H7 (cell line): ENCODE results near the gene TLCD3B. TPM values are rescaled to one million over a fixed set of nuclear protein-coding genes. Genes with fewer than 3 reads are reported as not detected.

Source experiments
- DNase-seq: peaks from one replicate; pipeline ENCODE4 v3.0.0; 2012
- H3K27me3 ChIP-seq: 2 replicates; pipeline ENCODE4 v1.6.0; 2011; ENCODE audit warnings: mild to moderate bottlenecking, low read length; ENCODE audit not compliant: control insufficient read depth, insufficient read depth
- H3K36me3 ChIP-seq: replicated peaks from 2 replicates; pipeline ENCODE4 v1.5.1; 2011; ENCODE audit warnings: low read length; ENCODE audit not compliant: control insufficient read depth, insufficient read depth
- H3K4me3 ChIP-seq: 2 replicates; pipeline ENCODE4 v1.5.1; 2011; ENCODE audit warnings: low read depth, mild to moderate bottlenecking, control low read depth, low read length, moderate library complexity; ENCODE audit not compliant: insufficient read depth
- total RNA-seq: library from RNA; depleted of rRNA; stranded (reverse); fragments of >200 nt; shearing (Covaris generic); gene quantifications from 2 replicates; pipeline ENCODE4 v1.2.3, GENCODE V29; 2014; rRNA removed

The TLCD3B gene
- 3.0 and 5.5 TPM in 2 replicates for total RNA-seq

GRCh38 chr16:30030841-30031413 is at the start of gene TLCD3B:
Gene TLCD3B, minus strand, starts transcription at chr16:30031271. Its CDS starts 744 bp downstream, at chr16:30030527.
- Histone ChIP-seq H3K4me3 (peak within 1 kb of the TSS; percentile 52), H3K36me3 (no peaks in the 10 kb centered on the region), H3K27me3 (peaks cover 21% of the 10 kb centered on the region)
- DNase-seq, result peak; percentile 91

GRCh38 chr16:30079480-30079879 is 48.4 kb upstream of the TLCD3B start:
- peaks cover 41% of the 10 kb centered on the region for H3K36me3 ChIP-seq
- no peaks in the 10 kb centered on the region for H3K27me3 ChIP-seq
- no peak for DNase-seq
- H3K4me3 ChIP-seq, result no peak overlapping the region

GRCh38 chr16:30078744-30079143 is 47.7 kb upstream of the TLCD3B start:
- H3K36me3 ChIP-seq, result peaks cover 36% of the 10 kb centered on the region

GRCh38 chr16:30077656-30078055 is 46.6 kb upstream of the TLCD3B start:
- no peak overlapping the region for H3K4me3 ChIP-seq
- no peaks in the 10 kb centered on the region for H3K27me3 ChIP-seq
- DNase-seq, result no peak
- H3K36me3 ChIP-seq, result peaks cover 27% of the 10 kb centered on the region

More at GRCh38 chr16:30078744-30079143, 47.7 kb upstream of the TLCD3B start:
- Histone ChIP-seq H3K4me3 (no peak overlapping the region), H3K27me3 (no peaks in the 10 kb centered on the region)
- no peak for DNase-seq

GRCh38 chr16:30076276-30076791 is 45.3 kb upstream of the TLCD3B start:
- H3K4me3 ChIP-seq, result peak overlapping the region; percentile 92
- no peak for DNase-seq
- H3K36me3 ChIP-seq, result peaks cover 24% of the 10 kb centered on the region
- no peaks in the 10 kb centered on the region for H3K27me3 ChIP-seq

GRCh38 chr16:30075503-30076275 is 44.6 kb upstream of the TLCD3B start, which contains the start of gene PPP4C:
Gene PPP4C, plus strand, starts transcription at chr16:30075994. Its CDS starts 384 bp downstream, at chr16:30076378.
- H3K27me3 ChIP-seq, result no peaks in the 10 kb centered on the region
- peak; percentile 99 for DNase-seq
- H3K4me3 ChIP-seq, result peak within 1 kb of the TSS; percentile 92
- H3K36me3 ChIP-seq, result peaks cover 17% of the 10 kb centered on the region

- no peak overlapping the region for H3K4me3 ChIP-seq
- peaks cover 33% of the 10 kb centered on the region for H3K36me3 ChIP-seq
These were observed 39.4 kb upstream of the TLCD3B start for GRCh38 chr16:30070490-30070889.

GRCh38 chr16:30069611-30070462 is 38.8 kb upstream of the TLCD3B start:
- no peak overlapping the region for H3K4me3 ChIP-seq
- DNase-seq, result no peak
- peaks cover 33% of the 10 kb centered on the region for H3K36me3 ChIP-seq
- no peaks in the 10 kb centered on the region for H3K27me3 ChIP-seq

More at GRCh38 chr16:30070490-30070889, 39.4 kb upstream of the TLCD3B start:
- no peak for DNase-seq
- no peaks in the 10 kb centered on the region for H3K27me3 ChIP-seq

GRCh38 chr16:30068750-30069610 is 37.9 kb upstream of the TLCD3B start:
- peaks cover 33% of the 10 kb centered on the region for H3K36me3 ChIP-seq
- H3K27me3 ChIP-seq, result no peaks in the 10 kb centered on the region
- no peak for DNase-seq
- no peak overlapping the region for H3K4me3 ChIP-seq

- no peak for DNase-seq
- Histone ChIP-seq H3K36me3 (peaks cover 33% of the 10 kb centered on the region), H3K27me3 (no peaks in the 10 kb centered on the region), H3K4me3 (no peak overlapping the region)
These were observed 37.3 kb upstream of the TLCD3B start for GRCh38 chr16:30068333-30068732.

- Histone ChIP-seq H3K4me3 (no peak overlapping the region), H3K36me3 (peaks cover 33% of the 10 kb centered on the region), H3K27me3 (no peaks in the 10 kb centered on the region)
- no peak for DNase-seq
These were observed 36.5 kb upstream of the TLCD3B start for GRCh38 chr16:30067584-30067916.

GRCh38 chr16:30066761-30067583 is 35.9 kb upstream of the TLCD3B start:
- peaks cover 33% of the 10 kb centered on the region for H3K36me3 ChIP-seq

More at GRCh38 chr16:30066761-30067583, 35.9 kb upstream of the TLCD3B start:
- H3K4me3 ChIP-seq, result peak overlapping the region; percentile 99
- no peaks in the 10 kb centered on the region for H3K27me3 ChIP-seq
- no peak for DNase-seq
